ENCODE data around the gene ARID4A.

GRCh38 chr14:58270628-58271027 lies 27.7 kb upstream of the ARID4A start:
- no peak for TF ChIP-seq CTCF (IDR thresholded peaks at IDR 0.05)
- no peak for TF ChIP-seq EP300 (IDR thresholded peaks at IDR 0.05)
- no peak for TF ChIP-seq POLR2A (IDR thresholded peaks at IDR 0.05; ENCODE audit: low read depth)
- TF ChIP-seq POLR2AphosphoS5 (IDR thresholded peaks at IDR 0.05), result no peak
